Retina (tissue), 1 donor: ENCODE measurements around the gene CFAP52.
"Not testable (repeated sequence)": the region's sequence is repeated elsewhere in the genome, so short reads cannot be mapped to it uniquely, and the experiment has no call there.

ENCODE experiments used
- DNase-seq: peaks from one replicate; pipeline ENCODE4 v3.0.0-alpha.2; 2016

The CFAP52 gene

GRCh38 chr17:9647014-9647413, 70.6 kb downstream of the CFAP52 start:
- DNase-seq, result peak; percentile 91

DNA sequence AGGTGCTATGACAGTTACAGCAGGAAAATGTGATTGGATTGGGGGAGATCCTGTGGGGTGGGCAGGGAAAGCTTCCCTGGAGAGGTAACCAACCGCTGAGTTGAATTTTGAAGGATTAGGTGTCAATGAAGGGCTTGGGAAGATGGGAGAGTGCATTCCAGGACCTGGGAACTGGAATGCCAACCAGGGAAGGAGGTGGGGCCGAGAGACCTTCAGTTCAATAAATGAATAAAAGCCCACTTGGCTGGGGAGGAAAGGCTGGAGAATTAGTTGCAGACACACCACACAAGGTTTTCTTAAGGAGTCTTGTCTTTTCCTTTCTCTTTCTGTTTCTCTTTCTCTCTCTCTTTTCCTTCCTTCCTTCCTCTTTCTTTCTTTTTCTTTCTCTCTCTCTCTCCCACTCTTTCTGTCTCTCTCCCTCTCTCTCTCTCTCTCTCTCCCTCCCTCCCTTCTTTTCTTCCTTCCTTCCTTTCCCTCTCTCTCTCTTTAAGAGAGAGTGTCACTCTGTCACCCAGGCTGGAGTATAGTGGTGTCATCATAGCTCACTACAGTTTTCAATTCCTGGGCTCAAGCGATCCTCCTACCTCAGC, 72.2 kb downstream of the CFAP52 start:
- DNase-seq, result no peak

DNA sequence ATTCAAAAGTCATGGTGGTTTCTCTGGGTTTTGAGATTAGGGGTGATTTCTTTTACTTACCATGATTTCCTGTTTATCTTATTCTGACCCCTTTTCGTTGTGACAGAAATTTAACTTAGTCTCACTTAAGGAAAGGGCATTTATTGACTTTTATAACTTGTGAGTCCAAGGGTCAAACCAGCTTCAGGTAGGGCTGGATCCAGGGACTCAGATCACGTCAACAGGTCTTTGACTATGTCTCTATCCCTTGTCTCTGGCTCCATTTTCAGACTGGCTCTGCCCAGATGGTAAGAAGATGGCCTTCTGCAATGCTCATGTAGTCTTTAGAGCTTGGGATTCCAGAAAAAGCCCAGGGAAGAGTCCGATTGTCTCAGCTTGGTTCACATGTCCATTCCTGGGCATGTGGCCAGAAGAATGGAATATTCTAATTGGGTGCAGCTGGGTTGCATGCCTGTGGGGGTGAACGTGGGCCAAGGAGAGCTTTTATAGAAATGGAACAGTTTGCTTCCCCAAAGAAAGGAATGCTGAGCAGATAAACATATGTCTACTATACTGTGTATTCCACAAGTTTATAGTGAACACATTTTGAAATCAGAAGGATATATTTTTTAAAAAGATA, 82.3 kb downstream of the CFAP52 start:
- DNase-seq, result no peak

GRCh38 chr17:9661027-9661426, 84.6 kb downstream of the CFAP52 start:
- DNase-seq, result no peak

DNA sequence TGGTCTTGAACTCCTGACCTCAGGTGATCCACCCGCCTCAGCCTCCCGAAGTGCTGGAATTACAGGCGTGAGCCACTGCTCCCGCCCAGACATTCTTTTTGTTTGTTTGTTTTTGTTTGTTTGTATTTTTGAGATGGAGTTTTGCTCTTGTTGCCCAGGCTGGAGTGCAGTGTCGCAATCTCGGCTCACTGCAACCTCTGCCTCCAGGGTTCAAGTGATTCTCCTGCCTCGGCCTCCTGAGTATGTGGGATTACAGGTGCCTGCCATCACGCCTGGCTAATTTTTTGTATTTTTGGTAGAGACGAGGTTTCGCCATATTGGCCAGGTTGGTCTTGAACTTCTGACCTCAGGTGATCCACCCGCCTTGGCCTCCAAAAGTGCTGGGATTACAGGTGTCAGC, 87.1 kb downstream of the CFAP52 start:
- DNase-seq, result not testable (repeated sequence)

GRCh38 chr17:9666461-9667050, 90.1 kb downstream of the CFAP52 start:
- DNase-seq, result no peak

DNA sequence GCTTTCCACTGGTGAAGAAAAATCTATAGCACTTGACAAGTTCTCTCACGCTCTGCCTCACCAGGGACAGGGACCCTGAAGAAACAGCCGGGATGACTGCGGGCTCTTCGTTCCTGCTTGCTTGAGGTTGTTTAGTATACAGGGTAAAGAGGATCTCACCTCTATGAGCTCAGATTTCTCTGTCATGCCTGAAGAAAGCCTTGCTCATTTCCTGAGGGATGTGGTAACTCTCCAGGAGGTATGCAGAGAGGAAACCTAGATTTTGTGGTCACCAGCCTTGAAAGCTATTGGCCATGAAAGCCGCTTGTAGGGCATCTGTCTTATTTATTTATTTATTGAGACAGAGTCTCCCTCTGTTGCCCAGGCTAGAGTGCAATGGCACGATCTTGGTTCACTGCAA, 92.1 kb downstream of the CFAP52 start:
- no peak for DNase-seq

DNA sequence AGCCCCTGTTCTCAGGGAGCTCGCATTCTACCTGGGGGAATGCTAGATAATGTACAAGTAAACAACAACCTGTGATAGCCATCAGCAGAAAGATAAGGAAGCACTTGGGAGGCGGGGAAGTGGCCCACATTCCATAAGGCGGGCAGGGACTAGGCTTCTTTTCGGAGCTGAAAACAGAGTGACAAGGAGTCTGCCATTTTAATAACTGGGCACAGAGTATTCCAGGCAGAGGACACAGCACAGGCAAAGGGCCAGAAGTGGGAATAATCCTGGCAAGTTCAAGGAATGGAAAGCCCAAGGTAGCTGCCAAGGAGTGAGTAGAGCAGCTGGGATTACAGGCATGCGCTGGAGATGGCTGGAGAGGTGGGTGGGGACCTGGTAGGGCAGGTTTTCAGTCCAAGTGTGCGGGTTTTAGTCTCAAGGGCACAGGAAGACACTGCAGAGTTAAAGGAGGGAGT, 93.1 kb downstream of the CFAP52 start:
- no peak for DNase-seq

- DNase-seq, result no peak
These were observed 94.2 kb downstream of the CFAP52 start for GRCh38 chr17:9670596-9670995.

GRCh38 chr17:9671559-9671958, 95.1 kb downstream of the CFAP52 start:
- peak; percentile 39 for DNase-seq

GRCh38 chr17:9672266-9672665, 95.8 kb downstream of the CFAP52 start:
- DNase-seq, result no peak

- no peak for DNase-seq
These were observed 96.2 kb downstream of the CFAP52 start for GRCh38 chr17:9672691-9673090.

- no peak for DNase-seq
These were observed 99.6 kb downstream of the CFAP52 start for GRCh38 chr17:9676084-9676483.

GRCh38 chr17:9676820-9677310, 100.4 kb downstream of the CFAP52 start:
- DNase-seq, result no peak

DNA sequence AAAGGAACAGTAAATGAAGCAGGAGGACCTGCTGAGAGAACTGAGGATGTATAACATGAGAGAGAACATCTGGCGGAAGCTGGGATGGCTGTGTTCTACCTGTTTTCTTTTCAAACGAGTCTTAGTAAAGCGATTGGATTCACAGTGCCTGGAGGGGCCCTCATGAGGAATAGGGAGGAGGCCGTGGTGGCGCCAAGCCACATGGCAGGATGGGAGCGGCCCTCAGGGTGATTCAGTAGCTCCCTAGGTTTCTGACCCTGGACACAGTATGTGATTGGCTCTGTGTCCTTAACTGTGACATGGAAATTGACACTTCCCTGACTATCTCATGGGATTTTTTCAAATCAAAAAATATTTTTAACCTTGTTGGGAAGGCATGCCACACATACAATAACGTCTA, 101.0 kb downstream of the CFAP52 start:
- no peak for DNase-seq

- DNase-seq, result no peak
These were observed 101.5 kb downstream of the CFAP52 start for GRCh38 chr17:9677896-9678295.

DNA sequence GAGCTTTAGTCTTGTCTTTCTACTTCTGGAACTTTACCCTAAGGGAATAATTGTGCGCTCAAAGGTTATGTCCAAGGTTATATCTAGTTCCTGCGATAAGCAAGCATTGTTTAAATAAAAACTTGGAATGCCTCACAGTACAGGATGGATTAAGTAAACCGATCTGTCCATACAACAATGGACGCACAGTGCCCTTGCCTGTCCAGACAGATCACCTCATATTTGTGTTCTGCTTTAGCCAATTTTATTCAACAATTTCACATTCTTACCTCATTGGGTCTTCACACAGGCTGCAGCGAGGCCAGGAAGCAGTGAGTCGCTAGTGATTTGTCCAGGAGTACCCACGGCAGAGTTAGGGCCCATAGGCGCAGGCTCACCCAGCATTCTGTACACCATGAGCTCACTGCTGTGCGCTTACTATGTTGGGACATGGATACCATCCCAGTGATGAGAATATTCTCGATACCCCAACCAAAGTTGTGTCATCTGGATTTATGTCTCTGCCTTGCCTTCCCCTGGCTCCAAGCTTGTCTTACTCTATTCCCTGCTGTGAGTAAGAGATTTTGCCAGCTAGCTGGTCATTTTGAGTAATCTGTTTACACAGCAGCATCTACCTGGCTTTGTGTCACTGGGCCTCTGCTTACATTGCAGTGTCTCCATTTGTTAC, 108.6 kb downstream of the CFAP52 start:
- DNase-seq, result no peak
